ENCODE measurements around the gene FAM131A. TPM values are rescaled to one million over a fixed set of nuclear protein-coding genes. Genes with fewer than 3 reads are reported as not detected.
A peak's percentile ranks its signal among the peaks of the same experiment; 100 is the strongest.

FAM131A gene, protein sequence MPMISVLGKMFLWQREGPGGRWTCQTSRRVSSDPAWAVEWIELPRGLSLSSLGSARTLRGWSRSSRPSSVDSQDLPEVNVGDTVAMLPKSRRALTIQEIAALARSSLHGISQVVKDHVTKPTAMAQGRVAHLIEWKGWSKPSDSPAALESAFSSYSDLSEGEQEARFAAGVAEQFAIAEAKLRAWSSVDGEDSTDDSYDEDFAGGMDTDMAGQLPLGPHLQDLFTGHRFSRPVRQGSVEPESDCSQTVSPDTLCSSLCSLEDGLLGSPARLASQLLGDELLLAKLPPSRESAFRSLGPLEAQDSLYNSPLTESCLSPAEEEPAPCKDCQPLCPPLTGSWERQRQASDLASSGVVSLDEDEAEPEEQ
- 8.2 TPM for polyA plus RNA-seq (2012; ENCODE audit: insufficient read depth, insufficient read length)

DNA sequence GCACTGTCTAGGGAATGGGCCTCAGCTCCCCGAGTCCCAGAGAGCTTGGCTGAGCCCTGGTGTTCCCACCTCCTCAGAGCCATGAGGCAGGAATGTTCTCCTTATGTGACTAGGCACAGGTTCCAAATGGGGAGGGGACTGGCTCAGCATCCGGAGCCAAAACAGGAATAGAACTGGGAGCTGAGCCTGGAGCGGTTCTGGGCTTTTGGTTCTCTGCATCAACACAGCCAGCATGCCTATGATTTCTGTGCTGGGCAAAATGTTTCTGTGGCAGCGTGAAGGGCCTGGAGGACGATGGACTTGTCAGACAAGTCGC, at the start of gene FAM131A:
Gene FAM131A (plus strand): TSS at position 202 of the 316 bp plus-strand sequence. CDS start 31 bp downstream, at position 233.
- peak within 1 kb of the TSS; percentile 65 for H3K4me3 ChIP-seq (ENCODE audit: low read length)
- no peak for DNase-seq (ENCODE audit: low read depth, low spot score)

DNA sequence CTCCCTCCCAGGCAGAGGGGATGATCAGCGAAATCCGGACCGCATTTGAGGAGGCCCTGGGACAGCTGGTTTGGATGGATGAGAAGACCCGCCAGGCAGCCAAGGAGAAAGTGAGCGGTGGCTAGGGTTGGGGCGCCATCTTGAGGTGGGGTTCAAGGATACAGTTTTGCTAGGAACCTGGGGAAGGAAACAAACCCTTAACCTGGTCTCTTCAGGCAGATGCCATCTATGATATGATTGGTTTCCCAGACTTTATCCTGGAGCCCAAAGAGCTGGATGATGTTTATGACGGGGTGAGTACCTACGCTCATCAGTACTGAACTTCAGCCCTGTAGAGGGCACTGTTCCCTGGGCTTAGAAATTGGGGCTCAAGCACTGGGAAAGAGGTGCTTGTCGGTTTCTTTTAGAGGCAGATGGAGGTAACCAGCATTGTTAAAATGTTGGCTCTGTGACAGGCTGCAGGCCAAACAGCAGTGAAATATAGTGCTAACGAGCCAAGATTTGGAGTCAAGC, 47.9 kb upstream of the FAM131A start:
- peak; percentile 44 for DNase-seq (ENCODE audit: low read depth, low spot score)
- no peak overlapping the region for H3K4me3 ChIP-seq (ENCODE audit: low read length)

DNA sequence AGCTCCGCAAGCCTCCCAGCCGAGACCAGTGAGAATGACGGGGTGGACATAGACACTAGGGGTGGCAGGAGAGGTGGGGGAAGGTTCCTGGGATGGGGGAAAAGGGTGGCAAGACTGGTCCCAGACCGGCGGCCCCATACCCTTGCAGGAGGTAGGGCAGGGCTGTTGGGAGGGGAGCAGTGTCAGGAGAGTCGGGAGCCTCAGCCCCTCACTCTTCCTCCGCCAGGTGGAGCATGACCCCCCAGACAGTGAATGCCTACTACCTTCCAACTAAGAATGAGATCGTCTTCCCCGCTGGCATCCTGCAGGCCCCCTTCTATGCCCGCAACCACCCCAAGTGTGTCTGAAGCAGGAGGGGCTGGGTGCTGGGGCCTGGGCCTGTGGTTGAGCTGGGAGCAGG, 47.1 kb upstream of the FAM131A start:
- no peak for DNase-seq (ENCODE audit: low read depth, low spot score)
- no peak overlapping the region for H3K4me3 ChIP-seq (ENCODE audit: low read length)

DNA sequence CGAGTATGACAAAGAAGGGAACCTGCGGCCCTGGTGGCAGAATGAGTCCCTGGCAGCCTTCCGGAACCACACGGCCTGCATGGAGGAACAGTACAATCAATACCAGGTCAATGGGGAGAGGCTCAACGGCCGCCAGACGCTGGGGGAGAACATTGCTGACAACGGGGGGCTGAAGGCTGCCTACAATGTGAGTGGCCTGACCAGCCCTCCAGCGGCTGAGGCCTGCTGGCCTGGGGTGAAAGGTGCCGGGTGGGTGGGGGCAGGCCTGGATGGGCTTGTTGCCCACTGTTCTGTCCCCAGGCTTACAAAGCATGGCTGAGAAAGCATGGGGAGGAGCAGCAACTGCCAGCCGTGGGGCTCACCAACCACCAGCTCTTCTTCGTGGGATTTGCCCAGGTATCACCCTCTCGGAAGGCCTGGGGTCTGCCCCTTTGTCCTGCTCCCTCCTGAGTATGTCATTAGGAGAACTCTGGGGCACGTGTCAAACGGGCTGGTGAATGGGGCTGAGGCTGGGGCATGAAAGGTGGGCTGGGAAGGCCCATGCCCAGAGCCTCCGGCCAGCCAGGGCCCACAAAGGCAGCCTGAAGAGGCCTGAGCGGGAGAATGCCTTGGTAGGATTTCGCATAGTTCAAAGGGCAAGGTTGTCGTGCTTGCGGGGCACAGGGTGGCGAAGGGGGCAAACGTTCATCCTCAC, 46.2 kb upstream of the FAM131A start:
- H3K4me3 ChIP-seq (ENCODE audit: low read length) = no peak overlapping the region
- DNase-seq (ENCODE audit: low read depth, low spot score) = no peak

DNA sequence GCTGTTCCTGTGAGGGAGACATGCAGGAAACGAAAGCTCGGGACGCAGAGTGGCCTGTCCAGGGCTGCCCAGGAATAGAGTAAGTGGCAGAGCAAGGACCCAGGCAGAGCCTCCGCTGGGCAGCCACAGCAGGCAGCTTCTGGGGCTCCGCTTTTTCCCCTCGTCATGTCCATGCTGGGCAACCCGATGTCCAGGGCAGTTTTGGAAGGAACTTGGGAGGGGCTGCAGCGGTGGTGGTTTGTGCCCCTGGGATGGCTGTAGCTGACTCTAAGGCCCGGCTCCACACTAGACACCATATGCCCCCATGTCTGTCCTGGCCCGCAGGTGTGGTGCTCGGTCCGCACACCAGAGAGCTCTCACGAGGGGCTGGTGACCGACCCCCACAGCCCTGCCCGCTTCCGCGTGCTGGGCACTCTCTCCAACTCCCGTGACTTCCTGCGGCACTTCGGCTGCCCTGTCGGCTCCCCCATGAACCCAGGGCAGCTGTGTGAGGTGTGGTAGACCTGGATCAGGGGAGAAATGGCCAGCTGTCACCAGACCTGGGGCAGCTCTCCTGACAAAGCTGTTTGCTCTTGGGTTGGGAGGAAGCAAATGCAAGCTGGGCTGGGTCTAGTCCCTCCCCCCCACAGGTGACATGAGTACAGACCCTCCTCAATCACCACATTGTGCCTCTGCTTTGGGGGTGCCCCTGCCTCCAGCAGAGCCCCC, 45.5 kb upstream of the FAM131A start:
- no peak for DNase-seq (ENCODE audit: low read depth, low spot score)
- no peak overlapping the region for H3K4me3 ChIP-seq (ENCODE audit: low read length)

DNA sequence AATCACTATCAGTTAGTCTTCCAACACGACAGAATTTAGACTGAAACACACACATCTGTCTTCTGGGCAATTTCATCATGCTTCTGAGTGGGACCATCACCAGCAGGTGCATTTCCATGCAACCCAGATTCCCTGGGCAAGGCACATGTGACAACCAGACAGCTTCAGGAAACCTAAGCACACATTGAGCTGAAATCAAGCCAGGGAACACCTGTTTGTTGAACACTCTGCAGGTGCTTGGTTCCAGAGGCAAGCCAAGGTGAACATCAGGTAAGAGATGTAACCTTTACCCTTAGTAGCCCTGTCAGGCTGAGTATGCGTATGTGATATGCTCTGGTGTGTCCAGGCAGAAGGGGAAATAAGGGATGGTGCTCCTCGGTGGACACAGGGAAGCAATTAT, 41.6 kb upstream of the FAM131A start:
- H3K4me3 ChIP-seq (ENCODE audit: low read length) = no peak overlapping the region
- no peak for DNase-seq (ENCODE audit: low read depth, low spot score)

DNA sequence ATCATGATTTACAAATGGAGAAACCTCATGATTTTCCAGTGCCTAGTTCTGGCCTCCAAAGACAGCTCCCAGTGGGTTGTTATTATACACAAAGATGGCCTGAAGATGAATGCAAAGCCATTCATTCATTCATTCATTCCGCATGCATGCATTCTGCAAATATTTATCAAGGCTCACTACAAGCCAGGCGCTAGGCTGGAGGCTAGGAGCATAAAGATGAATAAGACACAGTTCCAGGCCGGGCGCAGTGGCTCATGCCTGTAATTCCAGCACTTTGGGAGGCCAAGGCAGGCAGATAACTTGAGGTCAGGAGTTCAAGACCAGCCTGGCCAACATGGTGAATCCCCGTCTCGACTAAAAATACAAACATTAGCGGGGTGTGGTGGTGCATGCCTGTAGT, 40.8 kb upstream of the FAM131A start:
- H3K4me3 ChIP-seq (ENCODE audit: low read length) = no peak overlapping the region
- no peak for DNase-seq (ENCODE audit: low read depth, low spot score)

DNA sequence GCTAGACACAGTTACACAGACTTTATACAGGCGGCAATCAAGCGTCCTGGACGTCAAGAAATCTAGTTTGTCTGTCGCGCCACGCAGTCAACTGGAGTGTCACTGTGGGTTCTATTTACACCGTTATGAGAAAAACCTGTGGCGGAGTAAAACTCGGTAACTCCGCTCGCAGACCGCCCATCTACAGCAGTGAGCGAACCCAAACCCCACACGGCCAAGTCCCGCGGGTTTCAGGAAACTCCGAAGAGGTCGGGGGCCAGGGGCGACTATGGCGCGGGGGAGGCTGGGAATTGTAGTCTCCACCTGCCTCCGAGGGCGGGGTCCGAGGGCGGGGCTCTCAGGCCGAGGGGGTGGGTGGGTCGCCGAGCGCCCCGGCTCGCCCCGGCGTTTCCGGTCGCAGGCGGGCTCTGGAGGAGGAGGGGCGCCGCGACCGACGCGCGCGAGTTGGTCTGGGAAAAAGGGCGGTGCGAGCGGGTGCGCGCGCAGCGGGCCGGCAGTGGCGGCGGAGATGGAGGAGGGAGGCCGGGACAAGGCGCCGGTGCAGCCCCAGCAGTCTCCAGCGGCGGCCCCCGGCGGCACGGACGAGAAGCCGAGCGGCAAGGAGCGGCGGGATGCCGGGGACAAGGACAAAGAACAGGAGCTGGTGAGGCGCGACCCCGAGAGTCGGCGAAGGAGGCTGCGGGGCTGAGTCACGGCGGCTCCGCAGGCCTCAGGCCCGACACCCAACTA, 38.5 kb upstream of the FAM131A start, which contains the start of gene PSMD2:
Gene PSMD2 (plus strand): TSS at position 483 of the 729 bp plus-strand sequence. CDS start 26 bp downstream, at position 509.
- peak within 1 kb of the TSS; percentile 68 for H3K4me3 ChIP-seq (ENCODE audit: low read length)

DNA sequence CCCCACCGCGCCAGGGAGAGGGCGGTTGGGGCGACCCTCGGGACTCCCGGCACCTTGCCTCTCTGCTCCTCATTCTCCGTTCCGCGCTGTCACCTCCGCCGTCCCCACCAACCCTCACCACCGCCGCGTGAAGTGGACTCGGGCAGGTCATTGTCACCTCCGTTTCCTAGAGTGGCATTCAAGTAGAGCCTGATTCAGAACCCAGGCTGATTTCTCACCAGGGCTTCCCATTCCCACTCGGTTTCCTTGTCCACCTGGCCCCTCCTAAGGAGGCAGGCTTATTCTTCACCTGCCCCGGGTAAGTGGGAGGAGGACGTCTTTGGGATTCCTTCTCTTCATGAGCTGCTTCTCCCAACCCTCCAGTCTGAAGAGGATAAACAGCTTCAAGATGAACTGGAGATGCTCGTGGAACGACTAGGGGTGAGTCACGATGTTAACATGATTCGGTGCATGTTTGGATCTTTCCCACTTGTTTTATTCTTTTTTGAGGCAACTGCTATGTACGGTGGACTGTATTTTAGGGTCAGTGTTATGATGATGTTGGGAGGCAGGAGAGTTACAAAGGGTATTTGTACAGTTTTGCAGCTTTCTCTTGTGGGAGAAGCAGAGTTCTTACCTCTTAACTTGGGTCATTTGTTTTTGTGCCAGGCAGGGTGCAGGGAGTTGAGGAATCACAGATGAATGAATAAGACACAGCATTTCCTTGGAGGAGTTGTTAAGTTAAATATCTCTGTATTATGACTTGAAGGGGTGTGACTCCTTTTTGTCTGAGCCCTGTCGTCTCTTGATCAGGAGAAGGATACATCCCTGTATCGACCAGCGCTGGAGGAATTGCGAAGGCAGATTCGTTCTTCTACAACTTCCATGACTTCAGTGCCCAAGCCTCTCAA, 37.7 kb upstream of the FAM131A start:
- peak overlapping the region; percentile 68 for H3K4me3 ChIP-seq (ENCODE audit: low read length)
- DNase-seq (ENCODE audit: low read depth, low spot score) = no peak

More for the DNA sequence above, 38.5 kb upstream of the FAM131A start, which contains the start of gene PSMD2:
- peak; percentile 91 for DNase-seq (ENCODE audit: low read depth, low spot score)

DNA sequence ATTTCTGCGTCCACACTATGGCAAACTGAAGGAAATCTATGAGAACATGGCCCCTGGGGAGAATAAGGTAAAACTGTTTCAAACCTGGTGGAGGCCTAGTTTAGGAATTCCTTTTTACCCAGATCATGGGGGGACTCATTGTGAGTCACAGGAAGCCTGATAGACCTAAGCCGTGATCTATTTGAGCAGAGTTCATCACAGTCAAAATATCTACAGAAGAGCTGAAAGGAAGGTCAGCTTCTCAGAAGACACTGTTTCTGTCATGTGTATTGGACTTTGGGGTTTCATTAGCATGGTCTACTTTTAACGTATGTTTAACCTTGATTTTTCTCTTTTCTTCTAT, 37.1 kb upstream of the FAM131A start:
- no peak for DNase-seq (ENCODE audit: low read depth, low spot score)

DNA sequence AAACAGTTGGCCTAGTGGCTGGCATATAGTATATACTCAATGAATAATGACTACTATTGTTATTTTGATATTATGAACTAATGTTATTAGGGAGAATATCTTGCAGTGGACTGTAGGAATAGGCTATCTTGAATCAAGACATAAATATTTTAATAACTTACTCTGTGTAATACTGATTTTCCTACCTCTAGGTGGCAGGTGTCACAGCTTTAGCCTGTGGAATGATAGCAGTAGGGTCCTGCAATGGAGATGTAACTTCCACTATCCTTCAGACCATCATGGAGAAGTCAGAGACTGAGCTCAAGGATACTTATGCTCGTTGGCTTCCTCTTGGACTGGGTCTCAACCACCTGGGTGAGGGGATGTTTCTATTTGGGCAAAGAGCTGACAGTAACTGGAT, 31.8 kb upstream of the FAM131A start:
- H3K4me3 ChIP-seq (ENCODE audit: low read length) = no peak overlapping the region
- no peak for DNase-seq (ENCODE audit: low read depth, low spot score)

More for the DNA sequence above, 37.1 kb upstream of the FAM131A start:
- H3K4me3 ChIP-seq (ENCODE audit: low read length) = peak overlapping the region; percentile 68

DNA sequence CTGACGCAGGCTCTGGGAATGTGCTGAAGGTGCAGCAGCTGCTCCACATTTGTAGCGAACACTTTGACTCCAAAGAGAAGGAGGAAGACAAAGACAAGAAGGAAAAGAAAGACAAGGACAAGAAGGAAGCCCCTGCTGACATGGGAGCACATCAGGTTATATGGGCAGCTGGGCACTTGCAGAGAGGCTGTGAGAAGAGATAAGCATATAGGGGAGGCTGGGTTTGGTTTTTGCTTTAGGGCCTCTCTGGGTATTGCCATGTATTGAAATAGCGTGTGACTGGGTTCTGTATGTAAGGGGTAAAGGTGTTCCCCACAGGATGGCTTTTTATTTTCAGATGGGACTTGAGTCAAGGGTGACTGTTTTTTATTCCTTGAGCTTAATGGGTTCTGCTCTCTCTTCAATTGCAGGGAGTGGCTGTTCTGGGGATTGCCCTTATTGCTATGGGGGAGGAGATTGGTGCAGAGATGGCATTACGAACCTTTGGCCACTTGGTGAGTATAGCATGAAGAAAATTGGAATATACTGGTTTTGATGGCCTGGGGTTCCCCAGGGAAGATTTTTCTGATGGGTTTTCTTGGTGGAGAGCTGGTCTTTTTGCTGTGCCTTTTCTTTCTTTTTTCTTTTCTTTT, 30.9 kb upstream of the FAM131A start:
- no peak for DNase-seq (ENCODE audit: low read depth, low spot score)
- H3K4me3 ChIP-seq (ENCODE audit: low read length) = no peak overlapping the region

DNA sequence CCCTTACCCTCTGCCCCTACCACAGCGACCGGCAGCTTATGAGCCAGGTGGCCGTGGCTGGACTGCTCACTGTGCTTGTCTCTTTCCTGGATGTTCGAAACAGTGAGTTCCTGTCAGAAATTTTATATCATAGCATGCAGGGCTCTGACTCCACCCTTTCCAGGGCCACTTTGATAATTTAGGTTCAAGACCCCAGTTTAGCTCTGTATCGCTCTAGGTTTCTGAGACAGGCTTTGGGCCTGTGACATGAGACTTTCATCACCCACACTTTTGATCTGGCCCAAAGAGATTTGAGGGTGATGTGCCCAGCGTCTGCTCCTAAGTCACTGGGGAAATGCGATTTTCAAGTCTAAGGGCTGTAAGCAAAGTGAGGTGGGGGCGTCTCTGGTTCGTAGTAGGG, 29.5 kb upstream of the FAM131A start:
- no peak for DNase-seq (ENCODE audit: low read depth, low spot score)
- H3K4me3 ChIP-seq (ENCODE audit: low read length) = no peak overlapping the region

DNA sequence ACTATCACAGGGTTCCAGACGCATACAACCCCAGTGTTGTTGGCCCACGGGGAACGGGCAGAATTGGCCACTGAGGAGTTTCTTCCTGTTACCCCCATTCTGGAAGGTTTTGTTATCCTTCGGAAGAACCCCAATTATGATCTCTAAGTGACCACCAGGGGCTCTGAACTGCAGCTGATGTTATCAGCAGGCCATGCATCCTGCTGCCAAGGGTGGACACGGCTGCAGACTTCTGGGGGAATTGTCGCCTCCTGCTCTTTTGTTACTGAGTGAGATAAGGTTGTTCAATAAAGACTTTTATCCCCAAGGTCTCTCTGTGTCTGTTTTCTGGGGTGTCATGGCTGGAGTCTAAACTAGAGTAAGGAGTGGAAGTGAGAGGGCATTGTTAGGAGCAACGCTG, 28.7 kb upstream of the FAM131A start:
- no peak for DNase-seq (ENCODE audit: low read depth, low spot score)
- H3K4me3 ChIP-seq (ENCODE audit: low read length) = no peak overlapping the region

DNA sequence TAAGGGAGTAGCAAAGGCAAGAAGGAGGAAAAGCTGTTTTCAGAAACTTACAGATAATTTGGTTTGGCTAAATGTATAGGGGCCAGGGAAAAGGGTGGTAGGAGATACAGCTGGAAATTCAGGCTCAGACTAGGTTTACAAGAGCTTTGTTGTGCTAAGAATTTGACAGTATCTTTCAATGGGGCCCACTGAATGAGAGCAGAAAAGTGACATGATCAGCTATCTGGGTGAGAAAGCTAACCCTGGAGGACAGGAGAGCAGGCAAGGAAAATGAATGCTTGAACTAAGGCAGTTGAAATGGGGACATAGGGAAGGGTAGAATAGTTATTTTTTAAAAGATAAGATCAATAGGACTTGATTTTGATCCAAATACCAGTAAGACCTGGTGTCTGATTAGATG, 25.8 kb upstream of the FAM131A start:
- H3K4me3 ChIP-seq (ENCODE audit: low read length) = no peak overlapping the region
- no peak for DNase-seq (ENCODE audit: low read depth, low spot score)

DNA sequence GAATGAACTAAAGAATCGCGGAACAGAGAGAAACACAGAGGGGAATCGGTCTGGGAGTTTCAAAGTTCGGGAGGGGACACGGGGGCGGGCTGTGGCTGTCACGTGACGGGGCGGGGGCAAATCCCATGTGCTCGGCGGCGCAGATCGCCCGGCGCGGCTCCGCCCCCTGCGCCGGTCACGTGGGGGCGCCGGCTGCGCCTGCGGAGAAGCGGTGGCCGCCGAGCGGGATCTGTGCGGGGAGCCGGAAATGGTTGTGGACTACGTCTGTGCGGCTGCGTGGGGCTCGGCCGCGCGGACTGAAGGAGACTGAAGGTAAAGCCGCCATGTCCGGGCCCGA, 23.1 kb upstream of the FAM131A start, which contains the start of gene EIF4G1:
Gene EIF4G1 (plus strand): TSS at position 244 of the 337 bp plus-strand sequence. CDS start 1,191 bp downstream, outside the sequence.
- peak; percentile 85 for DNase-seq (ENCODE audit: low read depth, low spot score)
- H3K4me3 ChIP-seq (ENCODE audit: low read length) = peak within 1 kb of the TSS; percentile 87

DNA sequence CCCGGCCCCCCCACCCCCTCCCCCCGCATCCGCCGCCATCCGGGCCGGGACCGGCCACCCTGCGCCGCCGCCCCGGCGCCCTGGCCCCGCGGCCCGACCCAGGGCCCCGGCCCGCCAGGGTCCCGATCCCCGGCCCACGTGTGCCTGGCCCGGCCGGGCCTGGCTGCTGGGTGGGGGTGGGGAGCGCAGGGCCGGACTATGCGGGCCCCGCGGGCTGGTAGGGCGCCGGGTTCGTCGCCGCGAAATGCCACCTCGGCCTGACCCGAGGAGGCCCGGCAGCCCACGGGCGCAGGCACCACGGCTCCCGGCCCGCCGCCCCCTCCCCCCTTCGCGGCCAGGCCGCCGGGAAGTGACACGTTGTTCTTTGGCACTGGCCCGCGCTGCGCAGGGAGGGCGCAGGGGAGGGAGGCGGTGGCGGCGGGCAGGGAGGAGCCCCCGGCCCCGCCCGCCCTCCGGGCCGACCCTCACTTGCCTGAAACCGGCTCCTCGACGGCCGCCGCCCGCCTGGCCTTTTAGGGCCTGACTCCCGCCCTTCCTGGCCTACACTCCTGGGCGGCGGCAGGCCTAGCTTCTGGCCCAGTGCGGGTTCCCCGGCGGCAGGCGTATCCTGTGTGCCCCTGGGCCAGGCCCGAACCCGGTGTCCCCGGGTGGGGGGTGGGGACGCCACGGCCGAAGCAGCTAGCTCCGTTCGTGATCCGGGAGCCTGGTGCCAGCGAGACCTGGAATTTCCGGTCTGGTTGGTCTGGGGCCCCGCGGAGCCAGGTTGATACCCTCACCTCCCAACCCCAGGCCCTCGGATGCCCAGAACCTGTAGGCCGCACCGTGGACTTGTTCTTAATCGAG, 22.5 kb upstream of the FAM131A start:
- DNase-seq (ENCODE audit: low read depth, low spot score) = no peak
- peak overlapping the region; percentile 87 for H3K4me3 ChIP-seq (ENCODE audit: low read length)
